ENCODE results near the gene TUSC2.
"Not testable (repeated sequence)": the region's sequence is repeated elsewhere in the genome, so short reads cannot be mapped to it uniquely, and the experiment has no call there.

Gene TUSC2

GRCh38 chr3:50294089-50294488, 33.9 kb downstream of the TUSC2 start:
- no peak for DNase-seq (ENCODE audit: low spot score)

GRCh38 chr3:50293079-50293801, 34.8 kb downstream of the TUSC2 start:
- no peak for DNase-seq (ENCODE audit: low spot score)

GRCh38 chr3:50292159-50293078, 35.6 kb downstream of the TUSC2 start, which contains the start of gene IFRD2:
Gene IFRD2, minus strand, starts transcription at chr3:50292429. Its CDS starts 155 bp downstream, at chr3:50292274.
- DNase-seq (ENCODE audit: low spot score) = peak; percentile 97

- DNase-seq (ENCODE audit: low spot score) = no peak
Observed at GRCh38 chr3:50290161-50290641, 37.8 kb downstream of the TUSC2 start.

GRCh38 chr3:50289130-50289529, 38.9 kb downstream of the TUSC2 start:
- DNase-seq (ENCODE audit: low spot score) = no peak

- DNase-seq (ENCODE audit: low spot score) = no peak
Observed at GRCh38 chr3:50288387-50289007, 39.5 kb downstream of the TUSC2 start.

- DNase-seq (ENCODE audit: low spot score) = no peak
Observed at GRCh38 chr3:50287262-50287661, 40.8 kb downstream of the TUSC2 start.

GRCh38 chr3:50286322-50287227, 41.4 kb downstream of the TUSC2 start:
- DNase-seq (ENCODE audit: low spot score) = no peak

- DNase-seq (ENCODE audit: low spot score) = not testable (repeated sequence)
Observed at GRCh38 chr3:50284121-50284520, 43.9 kb downstream of the TUSC2 start.

GRCh38 chr3:50279255-50280016, 48.6 kb downstream of the TUSC2 start:
- no peak for DNase-seq (ENCODE audit: low spot score)

GRCh38 chr3:50278880-50279224, 49.2 kb downstream of the TUSC2 start, which contains the start of gene LSMEM2:
Gene LSMEM2, plus strand, starts transcription at chr3:50279087. Its CDS starts 27 bp downstream, at chr3:50279114.
- no peak for DNase-seq (ENCODE audit: low spot score)

- DNase-seq (ENCODE audit: low spot score) = peak; percentile 91
Observed at GRCh38 chr3:50278123-50278879, 49.7 kb downstream of the TUSC2 start.

- DNase-seq (ENCODE audit: low spot score) = no peak
Observed at GRCh38 chr3:50276762-50277101, 51.3 kb downstream of the TUSC2 start.

GRCh38 chr3:50275996-50276761, 51.8 kb downstream of the TUSC2 start:
- DNase-seq (ENCODE audit: low spot score) = no peak

GRCh38 chr3:50275141-50275995, 52.7 kb downstream of the TUSC2 start:
- DNase-seq (ENCODE audit: low spot score) = no peak
